C4-2B (cell line): ENCODE results near the gene SWAP70.

Experiments
- H3K27ac ChIP-seq: fragments of 450-650 bp; 2 replicates; pipeline ENCODE4 v1.5.1; 2017
- ZFX ChIP-seq: fragments of 450-650 bp; IDR thresholded peaks from 2 replicates; pipeline ENCODE4 v1.6.1; 2017
- TF ChIP-seq, protein P1 (sequence below): fragments of 450-650 bp; conservative IDR thresholded peaks from 2 replicates; pipeline ENCODE4 v1.5.1; 2017; ENCODE audit warnings: mild to moderate bottlenecking

SWAP70 gene

GRCh38 chr11:9748361-9748970, 84.6 kb downstream of the SWAP70 start:
- no peak overlapping the region for H3K27ac ChIP-seq
- TF ChIP-seq ZFX = no peak
- TF ChIP-seq, protein P1, sequence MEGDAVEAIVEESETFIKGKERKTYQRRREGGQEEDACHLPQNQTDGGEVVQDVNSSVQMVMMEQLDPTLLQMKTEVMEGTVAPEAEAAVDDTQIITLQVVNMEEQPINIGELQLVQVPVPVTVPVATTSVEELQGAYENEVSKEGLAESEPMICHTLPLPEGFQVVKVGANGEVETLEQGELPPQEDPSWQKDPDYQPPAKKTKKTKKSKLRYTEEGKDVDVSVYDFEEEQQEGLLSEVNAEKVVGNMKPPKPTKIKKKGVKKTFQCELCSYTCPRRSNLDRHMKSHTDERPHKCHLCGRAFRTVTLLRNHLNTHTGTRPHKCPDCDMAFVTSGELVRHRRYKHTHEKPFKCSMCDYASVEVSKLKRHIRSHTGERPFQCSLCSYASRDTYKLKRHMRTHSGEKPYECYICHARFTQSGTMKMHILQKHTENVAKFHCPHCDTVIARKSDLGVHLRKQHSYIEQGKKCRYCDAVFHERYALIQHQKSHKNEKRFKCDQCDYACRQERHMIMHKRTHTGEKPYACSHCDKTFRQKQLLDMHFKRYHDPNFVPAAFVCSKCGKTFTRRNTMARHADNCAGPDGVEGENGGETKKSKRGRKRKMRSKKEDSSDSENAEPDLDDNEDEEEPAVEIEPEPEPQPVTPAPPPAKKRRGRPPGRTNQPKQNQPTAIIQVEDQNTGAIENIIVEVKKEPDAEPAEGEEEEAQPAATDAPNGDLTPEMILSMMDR = peak; percentile 91

DNA sequence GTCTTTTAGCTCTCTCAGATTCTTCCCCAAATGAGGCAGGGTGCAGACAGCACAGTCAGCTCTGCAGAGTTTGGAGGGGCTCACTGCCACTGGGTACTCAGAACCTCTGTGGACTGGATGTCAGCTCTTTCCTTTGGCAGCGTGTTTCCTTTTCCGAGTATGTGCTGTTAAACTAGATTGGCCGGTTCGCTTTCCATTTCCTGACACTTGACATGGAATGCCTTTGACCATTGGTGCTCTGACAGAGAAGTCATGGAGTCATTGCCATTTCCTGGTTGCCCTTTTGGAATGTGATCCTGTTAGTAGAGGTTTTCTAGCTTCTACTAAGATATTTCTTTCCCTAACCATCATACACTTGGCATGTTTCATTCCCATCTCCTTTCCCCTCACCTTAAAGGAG, 86.7 kb downstream of the SWAP70 start:
- peak overlapping the region; percentile 39; the same call in 1 of the 2 replicates for H3K27ac ChIP-seq
- TF ChIP-seq, protein P1 = no peak
- TF ChIP-seq ZFX = no peak

DNA sequence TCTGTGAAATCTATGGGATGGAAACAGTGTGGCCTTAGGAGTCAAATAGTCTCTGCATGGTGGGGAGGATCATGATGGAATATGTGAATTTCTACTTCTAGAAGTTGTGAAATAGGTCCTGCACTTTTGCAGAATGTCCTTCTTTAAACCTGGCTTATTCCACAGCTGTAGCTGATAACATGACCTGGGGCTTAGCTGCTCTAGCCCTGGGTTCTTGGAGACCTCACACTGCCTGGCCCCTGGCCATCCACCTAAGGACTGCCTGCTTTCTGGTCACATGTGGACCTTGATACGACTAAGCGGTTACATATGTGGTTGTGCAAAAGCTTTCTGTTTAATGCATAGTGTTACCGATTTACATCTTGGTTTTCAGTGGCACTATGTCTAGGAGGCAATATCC, 88.2 kb downstream of the SWAP70 start:
- no peak overlapping the region for H3K27ac ChIP-seq
- TF ChIP-seq, protein P1 = no peak
- TF ChIP-seq ZFX = no peak

GRCh38 chr11:9753021-9753420, 89.1 kb downstream of the SWAP70 start:
- no peak overlapping the region for H3K27ac ChIP-seq
- TF ChIP-seq ZFX = no peak
- TF ChIP-seq, protein P1 = no peak

DNA sequence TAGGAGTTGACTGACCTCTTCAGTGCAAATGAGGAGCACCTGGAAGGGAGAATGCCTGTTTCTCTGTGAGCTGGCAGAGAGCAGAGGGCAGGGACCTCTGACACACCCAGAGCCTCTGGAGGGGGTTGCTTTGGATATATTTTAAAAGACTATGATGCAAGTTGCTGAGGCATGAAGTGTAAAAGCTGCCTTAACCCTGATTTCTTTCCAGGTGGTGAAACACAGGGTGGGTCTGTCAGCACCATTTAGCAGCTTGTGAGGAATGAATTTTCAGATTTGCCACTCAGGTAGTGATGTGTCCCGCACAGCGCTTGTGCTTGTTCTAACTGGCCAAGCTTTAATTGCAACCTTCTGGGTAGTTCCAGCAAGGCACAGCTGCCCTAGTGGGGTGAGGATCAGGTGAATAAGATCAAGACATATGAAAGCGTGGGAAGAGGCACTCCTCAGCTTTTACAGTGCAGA, 90.2 kb downstream of the SWAP70 start:
- no peak overlapping the region for H3K27ac ChIP-seq

DNA sequence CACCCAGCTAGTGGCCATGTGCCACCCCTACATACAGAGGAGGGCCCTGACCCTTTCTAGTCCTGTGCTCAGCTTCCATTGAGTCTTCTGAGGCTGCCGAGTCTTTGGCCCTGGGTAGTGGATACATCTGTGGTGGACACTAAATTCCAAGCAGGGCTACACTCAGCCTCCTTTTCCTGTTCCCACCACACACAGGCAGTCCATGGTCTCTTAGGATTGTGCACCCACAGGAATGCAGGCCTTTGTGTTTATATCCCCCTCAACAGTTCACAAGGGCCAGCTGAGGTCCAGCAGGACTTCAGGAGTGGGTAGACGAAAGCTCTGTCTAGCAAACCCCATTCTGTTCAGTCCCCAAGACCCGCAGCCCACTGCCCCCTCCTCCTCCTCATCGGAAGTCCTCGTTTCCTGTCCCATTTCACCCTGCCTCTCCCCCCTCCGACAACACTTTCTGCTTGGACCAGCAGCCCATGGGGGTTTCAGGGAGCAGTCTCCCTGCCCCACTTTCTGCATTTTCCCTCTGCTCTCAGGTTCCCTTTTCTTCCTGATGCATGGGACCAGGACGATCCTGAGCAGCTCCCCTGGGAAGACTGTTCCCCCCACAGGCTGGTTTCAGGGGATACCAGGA, 91.8 kb downstream of the SWAP70 start:
- H3K27ac ChIP-seq = no peak overlapping the region

More for the DNA sequence above, 90.2 kb downstream of the SWAP70 start:
- TF ChIP-seq ZFX = no peak
- TF ChIP-seq, protein P1 = no peak

DNA sequence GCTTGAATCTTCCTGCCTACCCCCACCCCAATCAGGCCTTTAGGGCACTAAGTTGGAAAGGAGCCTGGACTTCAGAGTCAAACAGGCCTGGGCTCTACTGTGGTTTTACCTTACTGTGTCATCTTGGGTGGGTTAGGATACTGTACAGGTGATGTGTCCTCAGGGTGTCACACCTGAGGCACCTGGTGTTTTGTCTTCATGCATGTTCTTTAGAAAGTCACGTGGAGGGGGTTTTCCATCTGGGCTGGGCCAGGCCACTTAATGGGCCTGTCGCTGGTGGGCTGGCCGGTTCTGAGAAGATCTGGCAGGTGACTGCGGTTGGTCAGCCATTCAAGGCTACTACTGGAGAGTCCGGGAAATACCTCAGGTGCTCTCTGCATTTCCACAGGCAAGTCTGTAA, 92.6 kb downstream of the SWAP70 start:
- no peak for TF ChIP-seq ZFX
- TF ChIP-seq, protein P1 = no peak
- H3K27ac ChIP-seq = no peak overlapping the region

More for the DNA sequence above, 91.8 kb downstream of the SWAP70 start:
- TF ChIP-seq ZFX = no peak
- TF ChIP-seq, protein P1 = no peak
